SU-DHL-6 (cell line): ENCODE data around the gene CACNB4.
A peak's percentile ranks its signal among the peaks of the same experiment; 100 is the strongest.

Experiments used
- H2AFZ ChIP-seq: fragments of 200-600 bp; sonication (generic); 2 replicates; pipeline ENCODE4 v1.6.1; 2014; ENCODE audit warnings: low read depth, mild to moderate bottlenecking, moderate library complexity, mixed read lengths, antibody characterized with exemption, low read length; ENCODE audit not compliant: severe bottlenecking
- H3F3A ChIP-seq: fragments of 200-600 bp; shearing (Covaris generic); 2 replicates; pipeline ENCODE4 v1.6.0; 2016; ENCODE audit warnings: antibody characterized with exemption, mild to moderate bottlenecking; ENCODE audit not compliant: insufficient read depth
- H3K27ac ChIP-seq: fragments of 200-600 bp; sonication (generic); 2 replicates; pipeline ENCODE4 v1.5.1; 2016; ENCODE audit warnings: low read depth, mild to moderate bottlenecking, low read length, moderate library complexity, mixed read lengths
- H3K27me3 ChIP-seq: fragments of 200-600 bp; sonication (generic), shearing (Covaris generic); 2 replicates; pipeline ENCODE4 v1.6.0; 2014; ENCODE audit warnings: mild to moderate bottlenecking, low read length
- H3K36me3 ChIP-seq: fragments of 200-600 bp; sonication (generic); 2 replicates; pipeline ENCODE4 v1.6.1; 2014; ENCODE audit warnings: mild to moderate bottlenecking, low read length, mixed read lengths
- H3K4me2 ChIP-seq: fragments of 300-600, 200-600 bp; shearing (Covaris generic), sonication (generic); 2 replicates; pipeline ENCODE4 v1.6.0; 2014; ENCODE audit warnings: low read length, low read depth, mild to moderate bottlenecking; ENCODE audit not compliant: poor library complexity, severe bottlenecking
- H3K4me3 ChIP-seq: fragments of 200-600 bp; sonication (generic); 2 replicates; pipeline ENCODE4 v1.5.1; 2014; ENCODE audit warnings: antibody characterized with exemption, low read length, mild to moderate bottlenecking, mixed read lengths; ENCODE audit not compliant: insufficient read depth, poor library complexity, severe bottlenecking
- H3K79me2 ChIP-seq: fragments of 200-600 bp; sonication (generic); 2 replicates; pipeline ENCODE4 v1.6.1; 2014; ENCODE audit warnings: mild to moderate bottlenecking, low read length, moderate library complexity; ENCODE audit not compliant: insufficient read depth
- H3K9ac ChIP-seq: fragments of 200-600 bp; sonication (generic); 2 replicates; pipeline ENCODE4 v1.7.0; 2014; ENCODE audit warnings: mild to moderate bottlenecking, low read length
- H3K9me2 ChIP-seq: fragments of 200-600 bp; sonication (generic); replicated peaks from 2 replicates; pipeline ENCODE4 v1.6.1; 2014; ENCODE audit warnings: low read length; ENCODE audit not compliant: insufficient read depth
- H3K9me3 ChIP-seq: fragments of 200-600 bp; sonication (generic); 2 replicates; pipeline ENCODE4 v1.6.1; 2014; ENCODE audit warnings: low read length, mixed read lengths; ENCODE audit not compliant: insufficient read depth
- H4K20me1 ChIP-seq: fragments of 200-600 bp; sonication (generic); 2 replicates; pipeline ENCODE4 v1.6.1; 2014; ENCODE audit warnings: low read depth, mild to moderate bottlenecking, antibody characterized with exemption, low read length, moderate library complexity, mixed read lengths
- CTCF ChIP-seq: fragments of 200-600 bp; sonication (generic); IDR thresholded peaks from one replicate; pipeline ENCODE4 v1.5.1; 2017; ENCODE audit warnings: antibody characterized with exemption, mild to moderate bottlenecking, low read length, moderate library complexity; ENCODE audit not compliant: insufficient read depth, poor library complexity, severe bottlenecking
- EZH2phosphoT487 ChIP-seq: fragments of 200-600 bp; sonication (generic), shearing (Covaris generic); conservative IDR thresholded peaks from 2 replicates; pipeline ENCODE4 v1.6.1; 2018; ENCODE audit warnings: mild to moderate bottlenecking, antibody characterized with exemption, low read length, moderate library complexity, mixed read lengths

Gene CACNB4

GRCh38 chr2:151857650-151858049, 241.2 kb downstream of the CACNB4 start:
- Histone ChIP-seq H3K27ac (no peak overlapping the region), H3K36me3 (no peaks in the 10 kb centered on the region)
- TF ChIP-seq EZH2phosphoT487 (no peak), CTCF (no peak)

GRCh38 chr2:151855111-151855510, 243.7 kb downstream of the CACNB4 start:
- Histone ChIP-seq H3K79me2 (no peaks in the 10 kb centered on the region), H3K9ac (no peak overlapping the region), H3K9me2 (no peaks in the 10 kb centered on the region), H3K27ac (no peak overlapping the region), H2AFZ (peak overlapping the region; percentile 46), H3K4me3 (peak overlapping the region; percentile 1), H3K36me3 (no peaks in the 10 kb centered on the region), H3K4me2 (peak overlapping the region; percentile 52), H3K9me3 (no peaks in the 10 kb centered on the region), H4K20me1 (no peaks in the 10 kb centered on the region), H3F3A (no peaks in the 10 kb centered on the region), H3K27me3 (no peaks in the 10 kb centered on the region)
- TF ChIP-seq EZH2phosphoT487 = no peak
- no peak for TF ChIP-seq CTCF

More at GRCh38 chr2:151857650-151858049, 241.2 kb downstream of the CACNB4 start:
- Histone ChIP-seq H3K4me3 (no peak overlapping the region), H3K9me2 (no peaks in the 10 kb centered on the region), H2AFZ (no peak overlapping the region), H3K79me2 (no peaks in the 10 kb centered on the region), H3K9me3 (no peaks in the 10 kb centered on the region), H3K9ac (no peak overlapping the region), H4K20me1 (no peaks in the 10 kb centered on the region), H3K27me3 (no peaks in the 10 kb centered on the region), H3F3A (no peaks in the 10 kb centered on the region), H3K4me2 (no peak overlapping the region)

DNA sequence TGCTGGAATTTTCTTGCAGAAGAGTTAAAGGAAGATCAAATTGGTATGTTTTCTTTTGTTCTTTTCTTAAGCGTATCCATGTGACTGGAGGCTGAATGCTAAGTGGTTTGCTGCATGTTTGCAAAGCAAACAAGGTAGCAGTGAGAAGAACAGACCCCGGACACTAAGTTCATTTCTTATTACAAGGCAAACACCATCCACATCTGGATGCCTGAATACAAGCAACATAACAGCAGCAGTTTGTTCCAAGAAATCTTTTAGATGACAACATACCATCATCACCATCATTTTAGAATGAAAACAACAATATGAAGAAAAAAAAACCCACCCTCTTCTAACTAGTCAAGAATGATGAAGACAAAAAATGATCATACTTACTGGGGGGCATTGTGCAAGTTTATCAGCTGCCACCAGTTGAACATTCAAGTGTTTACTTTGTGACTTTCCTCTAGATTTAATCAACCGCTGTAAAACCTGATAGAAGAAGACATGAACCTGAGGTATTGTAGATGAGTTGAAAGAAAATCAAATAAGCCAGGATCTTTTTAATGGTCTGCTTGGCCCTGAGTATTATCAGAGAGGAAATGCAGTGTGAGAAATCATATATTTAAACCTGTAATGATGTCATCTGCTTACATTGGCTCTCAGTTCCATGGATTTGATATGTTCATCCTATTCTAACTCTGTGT, 245.6 kb downstream of the CACNB4 start:
- no peaks in the 10 kb centered on the region for H3K79me2 ChIP-seq
- H3K9ac ChIP-seq = no peak overlapping the region
- H3K36me3 ChIP-seq = no peaks in the 10 kb centered on the region
- no peaks in the 10 kb centered on the region for H3F3A ChIP-seq
- no peaks in the 10 kb centered on the region for H4K20me1 ChIP-seq
- no peak overlapping the region for H2AFZ ChIP-seq
- no peak overlapping the region for H3K27ac ChIP-seq
- no peak overlapping the region for H3K4me2 ChIP-seq
- no peak overlapping the region for H3K4me3 ChIP-seq
- H3K9me3 ChIP-seq = no peaks in the 10 kb centered on the region
- no peaks in the 10 kb centered on the region for H3K27me3 ChIP-seq
- no peaks in the 10 kb centered on the region for H3K9me2 ChIP-seq
- TF ChIP-seq EZH2phosphoT487 (no peak), CTCF (no peak)
